HepG2 (cell line): ENCODE results near the gene DUSP8. TPM values are rescaled to one million over a fixed set of nuclear protein-coding genes. Genes with fewer than 3 reads are reported as not detected.
A peak's percentile ranks its signal among the peaks of the same experiment; 100 is the strongest.

Experiments used
- ATF7 ChIP-seq, 2 experiments: fragments of 450-650 bp in 1 of 2; sonication (generic) in 1 of 2; formaldehyde crosslinking in 1 of 2; IDR thresholded peaks; 2 replicates each; pipeline versions ENCODE4 v1.4.0 to v1.6.1; 2016 to 2020; ENCODE audit warnings: antibody characterized with exemption in 1 of 2, mild to moderate bottlenecking in 1 of 2, missing genetic modification reagents in 1 of 2
- CREB1 ChIP-seq, 2 experiments: fragments of 450-650 bp in 1 of 2; IDR thresholded peaks; 2 replicates each; pipeline ENCODE4 v1.6.1; 2016 to 2017; ENCODE audit warnings: control low read depth in 1 of 2, mild to moderate bottlenecking in 1 of 2, missing compliant biosample characterization in 1 of 2, missing genetic modification characterization in 1 of 2
- ESRRA ChIP-seq: sonication (generic); formaldehyde crosslinking; IDR thresholded peaks from 2 replicates; pipeline ENCODE4 v1.5.1; 2020; ENCODE audit warnings: mild to moderate bottlenecking, low read depth, missing genetic modification reagents
- GTF3A ChIP-seq: sonication (generic); formaldehyde crosslinking; conservative IDR thresholded peaks from 2 replicates; pipeline ENCODE4 v1.4.0; 2020; ENCODE audit warnings: mild to moderate bottlenecking, missing genetic modification reagents
- HDAC1 ChIP-seq: sonication (generic); formaldehyde crosslinking; IDR thresholded peaks from 2 replicates; pipeline ENCODE4 v1.5.1; 2020; ENCODE audit warnings: mild to moderate bottlenecking, missing genetic modification reagents
- HES4 ChIP-seq: sonication (generic); formaldehyde crosslinking; IDR thresholded peaks from 2 replicates; pipeline ENCODE4 v1.9.0; 2021; ENCODE audit warnings: mild to moderate bottlenecking, missing genetic modification reagents, borderline replicate concordance
- HNF4G ChIP-seq, 2 experiments: sonication (generic) in 1 of 2; formaldehyde crosslinking in 1 of 2; IDR thresholded peaks; 2 replicates each; pipeline versions ENCODE4 v1.4.0 to v1.6.1; 2011 to 2020; ENCODE audit warnings: borderline replicate concordance in 2 of 2, low read depth in 2 of 2, mild to moderate bottlenecking in 2 of 2, low read length in 1 of 2, missing genetic modification reagents in 1 of 2, moderate library complexity in 1 of 2
- NFE2L1 ChIP-seq: sonication (generic); formaldehyde crosslinking; IDR thresholded peaks from 2 replicates; pipeline ENCODE4 v1.4.0; 2020; ENCODE audit warnings: missing genetic modification reagents, mild to moderate bottlenecking, borderline replicate concordance
- RBM39 ChIP-seq: fragments of 200-400 bp; formaldehyde crosslinking; IDR thresholded peaks from one replicate; pipeline ENCODE4 v1.6.1; 2018; ENCODE audit warnings: antibody characterized with exemption, mild to moderate bottlenecking, low read depth, low read length; ENCODE audit not compliant: poor library complexity, severe bottlenecking
- RELA ChIP-seq: sonication (generic); formaldehyde crosslinking; IDR thresholded peaks from 2 replicates; pipeline ENCODE4 v1.4.0; 2020; ENCODE audit warnings: missing genetic modification reagents
- RXRA ChIP-seq: sonication (generic); formaldehyde crosslinking; IDR thresholded peaks from 2 replicates; pipeline ENCODE4 v1.5.1; 2020; ENCODE audit warnings: missing genetic modification reagents
- SAP130 ChIP-seq: IDR thresholded peaks from 2 replicates; pipeline ENCODE4 v1.6.1; 2016; ENCODE audit warnings: low read depth
- SP5 ChIP-seq: IDR thresholded peaks from 2 replicates; pipeline ENCODE4 v1.6.1; 2016; ENCODE audit warnings: low read depth, borderline replicate concordance
- ZBTB21 ChIP-seq: sonication (generic); formaldehyde crosslinking; IDR thresholded peaks from 2 replicates; pipeline ENCODE4 v1.4.0; 2020; ENCODE audit warnings: missing genetic modification reagents
- ZFP82 ChIP-seq: sonication (generic); formaldehyde crosslinking; IDR thresholded peaks from 2 replicates; pipeline ENCODE4 v1.5.1; 2020; ENCODE audit warnings: mild to moderate bottlenecking, missing genetic modification reagents, borderline replicate concordance
- ZNF230 ChIP-seq: sonication (generic); formaldehyde crosslinking; IDR thresholded peaks from 2 replicates; pipeline ENCODE4 v1.4.0; 2020; ENCODE audit warnings: mild to moderate bottlenecking, missing genetic modification reagents
- ZNF260 ChIP-seq: sonication (generic); formaldehyde crosslinking; IDR thresholded peaks from 2 replicates; pipeline ENCODE4 v1.4.0; 2020; ENCODE audit warnings: missing genetic modification reagents, low read depth, mild to moderate bottlenecking, borderline replicate concordance
- polyA plus RNA-seq, 8 experiments: library from polyadenylated mRNA; depleted of rRNA in 3 of 8; stranded (reverse) in 7 of 8; unstranded in 1 of 8; fragments of >200 nt; fragmentation: Illumina TruSeq in 4 of 8; extraction: Trizol in 4 of 8; gene quantifications; 2 replicates each; pipeline versions ENCODE4 v1.2.1 to v1.2.3, GENCODE V29; 2011 to 2016; ENCODE audit warnings: low read depth in 4 of 8, missing spikeins in 1 of 8, mixed read lengths in 1 of 8; ENCODE audit not compliant: insufficient read depth in 1 of 8
- total RNA-seq, 5 experiments: library from RNA; depleted of rRNA; stranded (reverse); fragments of >200 nt; fragmentation: Illumina TruSeq; extraction: Trizol; gene quantifications; 2 replicates each; pipeline ENCODE4 v1.2.3, GENCODE V29; 2016; ENCODE audit warnings: low read depth in 1 of 5
- TF ChIP-seq, protein P1 (sequence below): IDR thresholded peaks from 2 replicates; pipeline ENCODE4 v1.6.1; 2016; ENCODE audit warnings: mild to moderate bottlenecking
- TF ChIP-seq, protein P2 (sequence below): sonication (generic); IDR thresholded peaks from 2 replicates; pipeline ENCODE4 v1.6.1; 2016; ENCODE audit warnings: low read depth, borderline replicate concordance
- TF ChIP-seq, protein P3 (sequence below): sonication (generic); formaldehyde crosslinking; IDR thresholded peaks from 2 replicates; pipeline ENCODE4 v1.4.0; 2020; ENCODE audit warnings: missing genetic modification reagents

DUSP8 gene
- total and polyA plus RNA-seq, 2 of the 13 experiments (the other 11 are each of a cell fraction or from before 2014, with no cell fraction given), result 1.8 to 8.0 TPM

DNA sequence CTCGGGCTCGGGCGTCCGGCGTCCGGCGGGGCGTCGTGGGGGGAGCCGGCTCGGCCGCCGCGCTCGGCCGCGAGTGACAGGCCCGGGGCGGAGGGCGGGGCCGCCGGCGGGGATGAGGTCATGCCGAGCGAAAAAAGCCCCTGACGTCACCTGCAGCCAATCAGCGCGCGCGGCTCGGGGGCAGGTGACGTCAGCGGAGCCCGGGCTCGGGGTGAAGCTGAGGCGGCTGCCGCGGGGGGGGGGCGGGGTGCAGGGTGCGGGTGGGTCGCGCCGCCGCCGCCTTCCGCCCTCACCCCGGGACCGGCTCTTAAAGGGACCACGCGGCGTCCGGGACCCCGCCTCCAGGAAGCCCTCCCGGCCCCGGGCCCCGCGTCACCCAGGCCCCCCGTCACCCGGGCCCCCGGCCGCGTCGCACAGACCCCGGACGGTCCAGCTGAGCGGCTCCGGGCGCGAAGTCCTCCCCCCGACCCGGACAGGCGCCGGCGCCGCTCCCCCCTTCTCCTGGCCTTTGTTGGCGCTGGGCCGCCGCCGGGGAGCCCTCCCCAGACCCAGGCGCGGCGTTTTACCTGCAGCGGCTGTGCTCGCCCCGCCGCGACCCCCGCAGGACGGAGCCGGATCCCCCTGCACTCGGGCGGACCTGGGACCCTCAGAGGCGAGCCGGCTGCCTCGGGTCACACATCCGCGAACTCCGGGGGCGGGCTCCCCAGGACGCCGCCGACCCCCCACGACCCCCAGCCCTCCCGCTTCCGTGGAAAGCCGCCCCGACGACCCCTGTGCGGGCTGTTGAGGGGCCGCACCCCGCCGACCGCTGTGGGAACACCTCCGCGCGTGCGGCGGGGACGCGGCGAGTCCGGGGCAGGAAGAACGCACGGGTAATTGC lies at the start of gene DUSP8 (continued):
- 0 out of 2 replicates have a peak, but pooled peaks have one; percentile 63 for TF ChIP-seq ZFP82 (CRISPR knock-in tag)
- peak; percentile 81 for TF ChIP-seq ZBTB21 (CRISPR knock-in tag)
- no peak for TF ChIP-seq GTF3A
- peak; percentile 60 for TF ChIP-seq SAP130 (CRISPR knock-in tag)
- TF ChIP-seq CREB1 (IDR thresholded peaks at IDR 0.05), result peak; percentile 96
- no peak for TF ChIP-seq CREB1 (CRISPR knock-in tag; IDR thresholded peaks at IDR 0.05)
- TF ChIP-seq ZNF230 (CRISPR knock-in tag), result no peak
- TF ChIP-seq, protein P1, sequence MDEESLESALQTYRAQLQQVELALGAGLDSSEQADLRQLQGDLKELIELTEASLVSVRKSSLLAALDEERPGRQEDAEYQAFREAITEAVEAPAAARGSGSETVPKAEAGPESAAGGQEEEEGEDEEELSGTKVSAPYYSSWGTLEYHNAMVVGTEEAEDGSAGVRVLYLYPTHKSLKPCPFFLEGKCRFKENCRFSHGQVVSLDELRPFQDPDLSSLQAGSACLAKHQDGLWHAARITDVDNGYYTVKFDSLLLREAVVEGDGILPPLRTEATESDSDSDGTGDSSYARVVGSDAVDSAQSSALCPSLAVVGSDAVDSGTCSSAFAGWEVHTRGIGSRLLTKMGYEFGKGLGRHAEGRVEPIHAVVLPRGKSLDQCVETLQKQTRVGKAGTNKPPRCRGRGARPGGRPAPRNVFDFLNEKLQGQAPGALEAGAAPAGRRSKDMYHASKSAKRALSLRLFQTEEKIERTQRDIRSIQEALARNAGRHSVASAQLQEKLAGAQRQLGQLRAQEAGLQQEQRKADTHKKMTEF (CRISPR knock-in tag), result peak; percentile 38; the same call in 1 of the 2 replicates
- TF ChIP-seq, protein P2, sequence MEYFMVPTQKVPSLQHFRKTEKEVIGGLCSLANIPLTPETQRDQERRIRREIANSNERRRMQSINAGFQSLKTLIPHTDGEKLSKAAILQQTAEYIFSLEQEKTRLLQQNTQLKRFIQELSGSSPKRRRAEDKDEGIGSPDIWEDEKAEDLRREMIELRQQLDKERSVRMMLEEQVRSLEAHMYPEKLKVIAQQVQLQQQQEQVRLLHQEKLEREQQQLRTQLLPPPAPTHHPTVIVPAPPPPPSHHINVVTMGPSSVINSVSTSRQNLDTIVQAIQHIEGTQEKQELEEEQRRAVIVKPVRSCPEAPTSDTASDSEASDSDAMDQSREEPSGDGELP, result peak; percentile 46; the same call in 1 of the 2 replicates
- TF ChIP-seq HDAC1 (CRISPR knock-in tag), result peak; percentile 67
- TF ChIP-seq RBM39, result peak; percentile 14
- TF ChIP-seq RELA (CRISPR knock-in tag), result no peak
- 0 out of 2 replicates have a peak, but pooled peaks have one; percentile 9 for TF ChIP-seq SP5
- TF ChIP-seq ESRRA (CRISPR knock-in tag), result no peak
- TF ChIP-seq RXRA (CRISPR knock-in tag), result 0 out of 2 replicates have a peak, but pooled peaks have one; percentile 21
- TF ChIP-seq HNF4G (IDR thresholded peaks at IDR 0.05; ENCODE audit: borderline replicate concordance, low read depth, low read length), result peak; percentile 21; the same call in 1 of the 2 replicates
- 0 out of 2 replicates have a peak, but pooled peaks have one; percentile 48 for TF ChIP-seq HNF4G (CRISPR knock-in tag; IDR thresholded peaks at IDR 0.05; ENCODE audit: borderline replicate concordance, low read depth)
- no peak for TF ChIP-seq ZNF260 (CRISPR knock-in tag)
- TF ChIP-seq NFE2L1 (CRISPR knock-in tag), result no peak
- TF ChIP-seq ATF7 (IDR thresholded peaks at IDR 0.05), result peak; percentile 79
- TF ChIP-seq ATF7 (CRISPR knock-in tag; IDR thresholded peaks at IDR 0.05), result peak; percentile 95
- TF ChIP-seq, protein P3, sequence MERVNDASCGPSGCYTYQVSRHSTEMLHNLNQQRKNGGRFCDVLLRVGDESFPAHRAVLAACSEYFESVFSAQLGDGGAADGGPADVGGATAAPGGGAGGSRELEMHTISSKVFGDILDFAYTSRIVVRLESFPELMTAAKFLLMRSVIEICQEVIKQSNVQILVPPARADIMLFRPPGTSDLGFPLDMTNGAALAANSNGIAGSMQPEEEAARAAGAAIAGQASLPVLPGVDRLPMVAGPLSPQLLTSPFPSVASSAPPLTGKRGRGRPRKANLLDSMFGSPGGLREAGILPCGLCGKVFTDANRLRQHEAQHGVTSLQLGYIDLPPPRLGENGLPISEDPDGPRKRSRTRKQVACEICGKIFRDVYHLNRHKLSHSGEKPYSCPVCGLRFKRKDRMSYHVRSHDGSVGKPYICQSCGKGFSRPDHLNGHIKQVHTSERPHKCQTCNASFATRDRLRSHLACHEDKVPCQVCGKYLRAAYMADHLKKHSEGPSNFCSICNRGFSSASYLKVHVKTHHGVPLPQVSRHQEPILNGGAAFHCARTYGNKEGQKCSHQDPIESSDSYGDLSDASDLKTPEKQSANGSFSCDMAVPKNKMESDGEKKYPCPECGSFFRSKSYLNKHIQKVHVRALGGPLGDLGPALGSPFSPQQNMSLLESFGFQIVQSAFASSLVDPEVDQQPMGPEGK (CRISPR knock-in tag), result peak; percentile 76
- TF ChIP-seq HES4 (CRISPR knock-in tag), result 0 out of 2 replicates have a peak, but pooled peaks have one; percentile 45
